B cell (primary cell): ENCODE results near the gene OR6M1. TPM values are rescaled to one million over a fixed set of nuclear protein-coding genes. Genes with fewer than 3 reads are reported as not detected.

ENCODE experiments used
- ATAC-seq: fragments of 200-7000 bp; cut with Tn5 transposase; one replicate; pipeline ENCODE4 v1.10.0; 2021; ENCODE audit warnings: low read depth, mild to moderate bottlenecking, moderate number of reproducible peaks, moderate library complexity
- CTCF ChIA-PET: fragments of 350-600 bp; sonication (Branson Sonifier 250); formaldehyde crosslinking; loops from one replicate; lab custom pipeline; 2021; ENCODE audit warnings: antibody characterized with exemption, inconsistent platforms; lab: Charles Lee
- POLR2A ChIA-PET: fragments of 350-600 bp; sonication (Branson Sonifier 250); formaldehyde crosslinking; loops from one replicate; lab custom pipeline; 2021; ENCODE audit warnings: antibody characterized with exemption; lab: Charles Lee
- DNase-seq: peaks from one replicate; pipeline ENCODE4 v3.0.0; 2013
- H2AFZ ChIP-seq: 2 replicates; pipeline ENCODE4 v1.6.1; 2012; ENCODE audit warnings: mild to moderate bottlenecking, low read depth, low read length; ENCODE audit not compliant: insufficient read depth, poor library complexity, severe bottlenecking
- H3K27ac ChIP-seq, 2 donors: 1 replicate in 1 of 2; 2 replicates in 1 of 2; pipeline ENCODE4 v1.5.1; 2012 to 2013; ENCODE audit warnings: low read length in 2 of 2, mild to moderate bottlenecking in 2 of 2, moderate library complexity in 1 of 2
- H3K27me3 ChIP-seq, 4 experiments: fragments of 200-600 bp in 1 of 4; sonication (generic) in 1 of 4; replicated peaks in 1 of 4; 1 replicate in 2 of 4; 2 replicates in 2 of 4; pipeline versions ENCODE4 v1.6.1 to v1.7.0; 2013 to 2016; ENCODE audit warnings: low read length in 3 of 4, mild to moderate bottlenecking in 2 of 4, mixed read lengths in 1 of 4, moderate library complexity in 1 of 4; ENCODE audit not compliant: insufficient read depth in 4 of 4, control insufficient read depth in 3 of 4; ENCODE audit errors: control extremely low read depth in 1 of 4
- H3K36me3 ChIP-seq, 2 experiments: replicated peaks in 1 of 2; 1 replicate in 1 of 2; 2 replicates in 1 of 2; pipeline versions ENCODE4 v1.6.1 to v1.7.1; 2013; ENCODE audit warnings: low read length in 1 of 2; ENCODE audit not compliant: insufficient read depth in 2 of 2, control insufficient read depth in 1 of 2; ENCODE audit errors: control extremely low read depth in 1 of 2, extremely low read depth in 1 of 2
- H3K4me1 ChIP-seq, 2 donors: fragments of 200-600 bp in 1 of 2; sonication (generic) in 1 of 2; 1 replicate in 1 of 2; 2 replicates in 1 of 2; pipeline versions ENCODE4 v1.5.1 to v1.6.1; 2013 to 2017; ENCODE audit warnings: low read length in 2 of 2; ENCODE audit not compliant: control insufficient read depth in 2 of 2, insufficient read depth in 2 of 2
- H3K4me2 ChIP-seq: replicated peaks from 2 replicates; pipeline ENCODE3; 2012; ENCODE audit warnings: mild to moderate bottlenecking, low read depth, low read length; ENCODE audit not compliant: poor library complexity, severe bottlenecking
- H3K4me3 ChIP-seq, 5 experiments: fragments of 200-600 bp in 1 of 5; sonication (generic) in 1 of 5; 1 replicate in 3 of 5; 2 replicates in 2 of 5; pipeline versions ENCODE4 v1.5.1 to v1.7.0; 2011 to 2016; ENCODE audit warnings: low read length in 4 of 5, mild to moderate bottlenecking in 4 of 5, low read depth in 2 of 5, control low read depth in 1 of 5, moderate library complexity in 1 of 5; ENCODE audit not compliant: insufficient read depth in 1 of 5; ENCODE audit errors: control extremely low read depth in 1 of 5, extremely low read depth in 1 of 5
- H3K79me2 ChIP-seq: fragments of 200-600 bp; sonication (generic); one replicate; pipeline ENCODE4 v1.6.0; 2016; ENCODE audit warnings: low read length; ENCODE audit not compliant: control insufficient read depth, insufficient read depth
- H3K9ac ChIP-seq: fragments of 200-600 bp; sonication (generic); 2 replicates; pipeline ENCODE4 v1.6.1; 2017; ENCODE audit warnings: mild to moderate bottlenecking, low read length, moderate library complexity
- H3K9me3 ChIP-seq, 3 donors: one replicate each; pipeline versions ENCODE4 v1.6.1 to v1.7.1; 2013; ENCODE audit warnings: low read length in 2 of 3; ENCODE audit not compliant: control insufficient read depth in 2 of 3, insufficient read depth in 1 of 3; ENCODE audit errors: control extremely low read depth in 1 of 3
- H4K20me1 ChIP-seq: 2 replicates; pipeline ENCODE4 v1.6.0; 2012; ENCODE audit warnings: mild to moderate bottlenecking, low read length; ENCODE audit not compliant: insufficient read depth, control insufficient read depth, poor library complexity, severe bottlenecking
- H3K27ac Mint-ChIP-seq: one replicate; pipeline ENCODE4 v1.8.0; 2021; ENCODE audit warnings: mixed read lengths
- H3K27me3 Mint-ChIP-seq: one replicate; pipeline ENCODE4 v1.8.0; 2021; ENCODE audit warnings: mixed read lengths
- H3K4me1 Mint-ChIP-seq: one replicate; pipeline ENCODE4 v1.8.0; 2021; ENCODE audit warnings: mixed read lengths
- H3K4me3 Mint-ChIP-seq: one replicate; pipeline ENCODE4 v1.8.0; 2021; ENCODE audit warnings: mixed read lengths
- H3K9me3 Mint-ChIP-seq: one replicate; pipeline ENCODE4 v1.8.0; 2022; ENCODE audit warnings: mixed read lengths; ENCODE audit not compliant: insufficient read depth
- CTCF ChIP-seq: fragments of 200-600 bp; IDR thresholded peaks from one replicate; pipeline ENCODE4 v1.8.0; 2022; ENCODE audit warnings: antibody characterized with exemption, mild to moderate bottlenecking
- EZH2 ChIP-seq: IDR thresholded peaks from 2 replicates; pipeline ENCODE4 v1.6.1; 2012; ENCODE audit warnings: borderline replicate concordance, low read depth, mild to moderate bottlenecking, moderate library complexity, low read length; ENCODE audit not compliant: insufficient read depth, poor library complexity, severe bottlenecking
- WGBS: methylation state at CpG from one replicate; pipeline ENCODE4 v1.1.5; 2013; ENCODE audit warnings: missing lambda C conversion rate; ENCODE audit not compliant: insufficient coverage; 5-methylcytosine and 5-hydroxymethylcytosine counted together
- intact Hi-C: fragments of 100-400 bp; cut with micrococcal nuclease; formaldehyde crosslinking; loops from one replicate; pipeline ENCODE4 v1.10.0; 2022
- polyA plus RNA-seq: library from polyadenylated mRNA; depleted of rRNA; stranded (reverse); fragments of >200 nt; gene quantifications from 2 replicates; pipeline ENCODE4 v1.2.3, GENCODE V29; 2012
- total RNA-seq, 2 donors: library from RNA; stranded (reverse); fragments of 120-200 nt in 1 of 2; gene quantifications; 1 replicate in 1 of 2; 2 replicates in 1 of 2; pipeline versions ENCODE4 v1.2.3 to v1.2.4, GENCODE V29; 2013 to 2022

The OR6M1 gene
- total and polyA plus RNA-seq, 2 donors (not counting 1 experiment from before 2014, with no cell fraction given) = not detected

- Histone ChIP-seq H3K27me3 (no peaks in the 10 kb centered on the region), H2AFZ (no peak overlapping the region), H4K20me1 (no peaks in the 10 kb centered on the region), H3K36me3 (no peaks in the 10 kb centered on the region), H3K79me2 (no peaks in the 10 kb centered on the region), H3K27ac (no peak overlapping the region), H3K4me3 (no peak overlapping the region), H3K4me1 (no peaks in the 10 kb centered on the region), H3K9me3 (no peaks in the 10 kb centered on the region), H3K9ac (no peak overlapping the region), H3K4me2 (no peak overlapping the region)
- 51% methylated on average over 2 of the region's 3 CpGs for WGBS
- no peaks in the 10 kb centered on the region for H3K4me1 Mint-ChIP-seq
- intact Hi-C loops = no loop called here
- ATAC-seq (no peak), DNase-seq (no peak)
- no peaks in the 10 kb centered on the region for H3K9me3 Mint-ChIP-seq
- peaks cover 3% of the 10 kb centered on the region for H3K27me3 Mint-ChIP-seq
- no peak overlapping the region for H3K27ac Mint-ChIP-seq
- CTCF ChIA-PET = no interaction called here
- TF ChIP-seq EZH2 (no peak), CTCF (no peak)
- POLR2A ChIA-PET = no interaction called here
- H3K4me3 Mint-ChIP-seq = no peak overlapping the region
Observed at GRCh38 chr11:123800036-123800435, 6.1 kb downstream of the OR6M1 start.

- ChIA-PET POLR2A (no interaction called here), CTCF (no interaction called here)
- no peak overlapping the region for H3K9ac ChIP-seq
- no peaks in the 10 kb centered on the region for H3K4me1 ChIP-seq
- Mint-ChIP-seq H3K4me1 (no peaks in the 10 kb centered on the region), H3K4me3 (no peak overlapping the region), H3K27ac (no peak overlapping the region), H3K9me3 (no peaks in the 10 kb centered on the region), H3K27me3 (peaks cover 3% of the 10 kb centered on the region)
- no peak for ATAC-seq
- TF ChIP-seq CTCF (no peak), EZH2 (no peak)
- H2AFZ ChIP-seq = no peak overlapping the region
- H3K4me3 ChIP-seq = no peak overlapping the region
- no peak for DNase-seq
- H3K27ac ChIP-seq = no peak overlapping the region
- intact Hi-C loops = no loop called here
- no peak overlapping the region for H3K4me2 ChIP-seq
- no peaks in the 10 kb centered on the region for H4K20me1 ChIP-seq
- no peaks in the 10 kb centered on the region for H3K9me3 ChIP-seq
- no peaks in the 10 kb centered on the region for H3K27me3 ChIP-seq
- no peaks in the 10 kb centered on the region for H3K36me3 ChIP-seq
- no peaks in the 10 kb centered on the region for H3K79me2 ChIP-seq
- WGBS = 100% methylated on average over 1 of the region's 4 CpGs
Observed at GRCh38 chr11:123799438-123799837, 6.7 kb downstream of the OR6M1 start.
